ENCODE results near the gene SND1.
A peak's percentile ranks its signal among the peaks of the same experiment; 100 is the strongest.

SND1 gene

DNA sequence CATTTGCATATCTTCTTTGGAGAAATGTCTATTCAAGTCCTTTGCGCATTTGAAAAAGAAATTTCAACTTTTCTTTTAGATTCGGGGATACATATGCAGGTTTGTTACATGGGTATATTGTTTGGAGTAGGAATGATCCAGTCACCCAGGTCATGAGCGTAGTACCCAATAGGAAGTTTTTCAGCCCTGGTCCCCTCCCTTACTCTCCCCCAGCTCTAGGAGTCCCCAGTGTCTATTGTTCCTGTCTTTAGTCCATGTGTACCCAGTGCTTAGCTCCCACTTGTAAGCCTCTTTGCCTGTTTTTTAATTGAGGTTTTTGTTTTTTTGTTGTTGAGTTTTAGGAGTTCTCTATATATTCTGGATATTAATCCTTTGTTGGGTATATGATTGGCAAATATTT is 63.3 kb downstream of the SND1 start:
- Histone ChIP-seq H3K9ac (ENCODE audit: insufficient read length) (no peak overlapping the region), H3K36me3 (ENCODE audit: insufficient read depth, low read length) (peaks cover 73% of the 10 kb centered on the region), H3K9me3 (ENCODE audit: low read depth, low read length) (peaks cover 8% of the 10 kb centered on the region), H3K27ac (0 out of 2 replicates have a peak overlapping the region, but pooled peaks have one; percentile 16), H3K4me3 (no peak overlapping the region)
- no peak for DNase-seq (ENCODE audit: low read depth, low spot score)
- TF ChIP-seq EZH2 (IDR thresholded peaks at IDR 0.05): no peak

- H3K36me3 ChIP-seq (ENCODE audit: insufficient read depth, low read length): peaks cover 69% of the 10 kb centered on the region
These were observed 63.9 kb downstream of the SND1 start for GRCh38 chr7:127715901-127716300.

GRCh38 chr7:127717502-127718339 is 65.7 kb downstream of the SND1 start:
- Histone ChIP-seq H3K27ac (no peak overlapping the region), H3K4me3 (no peak overlapping the region), H3K36me3 (ENCODE audit: insufficient read depth, low read length) (peaks cover 70% of the 10 kb centered on the region), H3K9me3 (ENCODE audit: low read depth, low read length) (no peaks in the 10 kb centered on the region), H3K9ac (ENCODE audit: insufficient read length) (no peak overlapping the region)
- DNase-seq (ENCODE audit: low read depth, low spot score): no peak
- TF ChIP-seq FOXP2 (optimal IDR thresholded peaks at IDR 0.05; ENCODE audit: control extremely low read depth, extremely low read length, insufficient read depth) (no peak), EZH2 (IDR thresholded peaks at IDR 0.05) (no peak), POLR2AphosphoS5 (IDR thresholded peaks at IDR 0.05; ENCODE audit: borderline replicate concordance, low read depth, low read length) (no peak)

More at GRCh38 chr7:127715901-127716300, 63.9 kb downstream of the SND1 start:
- Histone ChIP-seq H3K27ac (peak overlapping the region; percentile 16; the same call in 1 of the 2 replicates), H3K4me3 (no peak overlapping the region), H3K9me3 (ENCODE audit: low read depth, low read length) (peaks cover 7% of the 10 kb centered on the region), H3K9ac (ENCODE audit: insufficient read length) (no peak overlapping the region)
- DNase-seq (ENCODE audit: low read depth, low spot score): no peak
- no peak for TF ChIP-seq FOXP2 (optimal IDR thresholded peaks at IDR 0.05; ENCODE audit: control extremely low read depth, extremely low read length, insufficient read depth)
- no peak for TF ChIP-seq EZH2 (IDR thresholded peaks at IDR 0.05)
- no peak for TF ChIP-seq POLR2AphosphoS5 (IDR thresholded peaks at IDR 0.05; ENCODE audit: borderline replicate concordance, low read depth, low read length)

GRCh38 chr7:127718340-127718679 is 66.3 kb downstream of the SND1 start:
- Histone ChIP-seq H3K27ac (no peak overlapping the region), H3K9ac (ENCODE audit: insufficient read length) (no peak overlapping the region), H3K4me3 (no peak overlapping the region), H3K9me3 (ENCODE audit: low read depth, low read length) (no peaks in the 10 kb centered on the region), H3K36me3 (ENCODE audit: insufficient read depth, low read length) (peaks cover 69% of the 10 kb centered on the region)
- DNase-seq (ENCODE audit: low read depth, low spot score): no peak
- no peak for TF ChIP-seq EZH2 (IDR thresholded peaks at IDR 0.05)
- TF ChIP-seq FOXP2 (optimal IDR thresholded peaks at IDR 0.05; ENCODE audit: control extremely low read depth, extremely low read length, insufficient read depth): no peak
- no peak for TF ChIP-seq POLR2AphosphoS5 (IDR thresholded peaks at IDR 0.05; ENCODE audit: borderline replicate concordance, low read depth, low read length)

GRCh38 chr7:127726476-127726875 is 74.5 kb downstream of the SND1 start:
- H3K4me3 ChIP-seq: no peak overlapping the region
- no peak for TF ChIP-seq POLR2AphosphoS5 (IDR thresholded peaks at IDR 0.05; ENCODE audit: borderline replicate concordance, low read depth, low read length)
- H3K36me3 ChIP-seq (ENCODE audit: insufficient read depth, low read length): peaks cover 73% of the 10 kb centered on the region
- DNase-seq (ENCODE audit: low read depth, low spot score): no peak
- H3K9me3 ChIP-seq (ENCODE audit: low read depth, low read length): no peaks in the 10 kb centered on the region
- H3K27ac ChIP-seq: no peak overlapping the region
- no peak overlapping the region for H3K9ac ChIP-seq (ENCODE audit: insufficient read length)

GRCh38 chr7:127730658-127731276 is 78.8 kb downstream of the SND1 start:
- no peak for DNase-seq (ENCODE audit: low read depth, low spot score)
- no peak overlapping the region for H3K9ac ChIP-seq (ENCODE audit: insufficient read length)
- peaks cover 39% of the 10 kb centered on the region for H3K36me3 ChIP-seq (ENCODE audit: insufficient read depth, low read length)
- no peak overlapping the region for H3K27ac ChIP-seq
- H3K4me3 ChIP-seq: no peak overlapping the region
- H3K9me3 ChIP-seq (ENCODE audit: low read depth, low read length): no peaks in the 10 kb centered on the region
- TF ChIP-seq EZH2 (IDR thresholded peaks at IDR 0.05) (no peak), FOXP2 (optimal IDR thresholded peaks at IDR 0.05; ENCODE audit: control extremely low read depth, extremely low read length, insufficient read depth) (no peak), POLR2AphosphoS5 (IDR thresholded peaks at IDR 0.05; ENCODE audit: borderline replicate concordance, low read depth, low read length) (no peak)

- Histone ChIP-seq H3K9me3 (ENCODE audit: low read depth, low read length) (no peaks in the 10 kb centered on the region), H3K9ac (ENCODE audit: insufficient read length) (no peak overlapping the region), H3K27ac (no peak overlapping the region), H3K36me3 (ENCODE audit: insufficient read depth, low read length) (peaks cover 39% of the 10 kb centered on the region), H3K4me3 (no peak overlapping the region)
- TF ChIP-seq POLR2AphosphoS5 (IDR thresholded peaks at IDR 0.05; ENCODE audit: borderline replicate concordance, low read depth, low read length): no peak
- TF ChIP-seq EZH2 (IDR thresholded peaks at IDR 0.05): no peak
- TF ChIP-seq FOXP2 (optimal IDR thresholded peaks at IDR 0.05; ENCODE audit: control extremely low read depth, extremely low read length, insufficient read depth): no peak
- no peak for DNase-seq (ENCODE audit: low read depth, low spot score)
These were observed 79.6 kb downstream of the SND1 start for GRCh38 chr7:127731431-127732080.

DNA sequence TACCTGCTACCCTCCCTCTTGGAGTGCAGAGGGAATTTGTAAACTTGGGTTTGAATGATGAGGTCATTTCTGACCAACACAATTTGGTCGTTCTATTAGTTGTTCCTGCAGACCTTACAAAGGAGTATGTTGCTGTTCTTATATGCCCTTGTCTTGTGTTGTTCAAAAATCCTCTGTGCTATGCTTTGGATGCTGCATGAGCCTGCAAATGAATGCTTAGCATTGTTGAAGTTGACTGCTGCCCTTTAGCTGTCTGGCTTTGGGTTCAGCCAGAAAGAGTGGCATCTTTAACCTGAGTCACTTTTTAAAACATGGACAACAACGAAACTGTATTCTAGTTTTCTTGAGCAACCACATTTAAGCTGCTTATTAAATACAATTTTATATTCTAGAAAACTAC is 80.3 kb downstream of the SND1 start:
- no peak overlapping the region for H3K4me3 ChIP-seq
- no peak for DNase-seq (ENCODE audit: low read depth, low spot score)
- H3K36me3 ChIP-seq (ENCODE audit: insufficient read depth, low read length): peaks cover 40% of the 10 kb centered on the region
- H3K9ac ChIP-seq (ENCODE audit: insufficient read length): no peak overlapping the region
- no peak overlapping the region for H3K27ac ChIP-seq
- TF ChIP-seq FOXP2 (optimal IDR thresholded peaks at IDR 0.05; ENCODE audit: control extremely low read depth, extremely low read length, insufficient read depth) (no peak), POLR2AphosphoS5 (IDR thresholded peaks at IDR 0.05; ENCODE audit: borderline replicate concordance, low read depth, low read length) (no peak), EZH2 (IDR thresholded peaks at IDR 0.05) (no peak)
- no peaks in the 10 kb centered on the region for H3K9me3 ChIP-seq (ENCODE audit: low read depth, low read length)
